ENCODE data around the gene ECSIT.

DNA sequence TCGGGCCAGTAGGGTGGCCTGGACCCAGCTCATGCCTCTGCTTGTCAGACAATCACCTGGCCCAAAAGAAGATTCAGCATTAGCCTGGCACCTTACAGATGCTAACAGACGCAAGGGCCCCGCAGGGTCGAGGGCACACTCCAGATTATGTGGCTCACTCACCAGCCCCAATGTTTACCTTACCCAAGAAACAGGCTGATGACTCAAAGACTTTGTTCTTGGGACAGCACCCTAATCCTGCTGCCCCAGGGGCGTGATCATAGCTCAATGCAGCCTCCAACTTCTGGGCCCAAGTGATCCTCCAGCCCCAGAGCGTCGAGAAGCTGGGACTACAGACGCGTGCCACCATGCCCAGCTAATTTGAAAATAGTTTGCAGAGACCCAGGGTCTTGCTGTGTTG is 9.8 kb downstream of the ECSIT start:
- TF ChIP-seq CTCF (IDR thresholded peaks at IDR 0.05) (no peak), POLR2A (IDR thresholded peaks at IDR 0.05) (no peak)
